GM12878 (cell line): ENCODE results near the gene VCL. TPM values are rescaled to one million over a fixed set of nuclear protein-coding genes. Genes with fewer than 3 reads are reported as not detected.

Source experiments
- EGR1 ChIP-seq, 2 experiments: IDR thresholded peaks; 1 replicate in 1 of 2; 2 replicates in 1 of 2; pipeline ENCODE4 v1.6.1; 2011 to 2012; ENCODE audit warnings: low read depth in 2 of 2, low read length in 2 of 2, borderline replicate concordance in 1 of 2, mild to moderate bottlenecking in 1 of 2, moderate library complexity in 1 of 2
- ESRRA ChIP-seq: IDR thresholded peaks from 2 replicates; pipeline ENCODE4 v1.6.1; 2012; ENCODE audit warnings: mild to moderate bottlenecking, low read length, improper control_type of control experiment
- HDAC6 ChIP-seq: fragments of 200-600 bp; sonication (generic); IDR thresholded peaks from one replicate; pipeline ENCODE4 v1.8.0; 2017; ENCODE audit warnings: antibody characterized with exemption; ENCODE audit not compliant: unreplicated experiment
- IKZF1 ChIP-seq: fragments of 450-650 bp; conservative IDR thresholded peaks from 2 replicates; pipeline ENCODE4 v1.6.1; 2017; ENCODE audit warnings: antibody characterized with exemption, mild to moderate bottlenecking
- IRF4 ChIP-seq: IDR thresholded peaks from 2 replicates; pipeline ENCODE4 v1.6.1; 2011; ENCODE audit warnings: low read depth, low read length
- MTA2 ChIP-seq: fragments of 450-650 bp; IDR thresholded peaks from 2 replicates; pipeline ENCODE4 v1.6.1; 2016; ENCODE audit warnings: low read depth, mild to moderate bottlenecking, moderate library complexity
- NRF1 ChIP-seq: conservative IDR thresholded peaks from 2 replicates; pipeline ENCODE4 v1.6.1; 2011; ENCODE audit warnings: mild to moderate bottlenecking, low read depth, low read length, improper control_type of control experiment
- STAT3 ChIP-seq: IDR thresholded peaks from 2 replicates; pipeline ENCODE4 v1.6.1; 2011; ENCODE audit warnings: low read depth, low read length, improper control_type of control experiment
- SUPT20H ChIP-seq: IDR thresholded peaks from 2 replicates; pipeline ENCODE4 v1.6.1; 2011; ENCODE audit warnings: low read depth, mild to moderate bottlenecking, low read length, moderate library complexity, borderline replicate concordance; ENCODE audit not compliant: control insufficient read depth
- TCF12 ChIP-seq: IDR thresholded peaks from 2 replicates; pipeline ENCODE4 v1.6.1; 2011; ENCODE audit warnings: low read depth, mild to moderate bottlenecking, low read length
- ZNF592 ChIP-seq: fragments of 450-650 bp; IDR thresholded peaks from 2 replicates; pipeline ENCODE4 v1.6.1; 2017; ENCODE audit warnings: mild to moderate bottlenecking, moderate library complexity
- polyA plus RNA-seq, 11 experiments: library from polyadenylated mRNA; depleted of rRNA in 4 of 11; unstranded in 6 of 11; stranded (reverse) in 5 of 11; fragments of >200 nt; fragmentation: Nextera tagmentation in 4 of 11; fragmentation: Illumina TruSeq in 1 of 11; extraction: Ambion mirVana in 4 of 11; extraction: Trizol in 1 of 11; gene quantifications; 1 replicate in 1 of 11; 2 replicates in 10 of 11; pipeline versions ENCODE4 v1.2.1 to v1.2.3, GENCODE V29; 2011 to 2016; ENCODE audit warnings: inconsistent platforms in 2 of 11, missing spikeins in 2 of 11, low read depth in 1 of 11
- total RNA-seq, 4 experiments: library from RNA; depleted of rRNA in 3 of 4; stranded (reverse); fragments of >200 nt in 3 of 4; fragmentation: Illumina TruSeq in 1 of 4; extraction: Trizol in 1 of 4; gene quantifications; 2 replicates each; pipeline versions ENCODE4 v1.2.1 to v1.2.3, GENCODE V29; 2013 to 2021

The VCL gene
- total and polyA plus RNA-seq, 10 of the 15 experiments (the other 5 are each of a cell fraction or from before 2014, with no cell fraction given) = 6.7 to 54.6 (median 24.3) TPM

GRCh38 chr10:73971636-73972354 lies 26.1 kb upstream of the VCL start (continued):
- no peak for TF ChIP-seq SUPT20H
- TF ChIP-seq ESRRA = no peak
- TF ChIP-seq HDAC6 = no peak
- TF ChIP-seq IRF4 = no peak
- TF ChIP-seq ZNF592 = no peak
- no peak for TF ChIP-seq NRF1
- no peak for TF ChIP-seq MTA2
- no peak for TF ChIP-seq STAT3
- no peak for TF ChIP-seq IKZF1
- TF ChIP-seq TCF12 = no peak
- no peak for TF ChIP-seq EGR1 (IDR thresholded peaks at IDR 0.05; ENCODE audit: borderline replicate concordance in 1 of 2, low read depth in 2 of 2, low read length in 2 of 2)
